ENCODE data around the gene ATP11C. TPM values are rescaled to one million over a fixed set of nuclear protein-coding genes. Genes with fewer than 3 reads are reported as not detected.

ATP11C gene
- total RNA-seq, 1 donor from 2014 or later, result 47.2 TPM

- Mint-ChIP-seq H3K36me3 (ENCODE audit: unreplicated experiment) (no peaks in the 10 kb centered on the region), H3K9me3 (ENCODE audit: unreplicated experiment) (no peaks in the 10 kb centered on the region), H3K27ac (ENCODE audit: unreplicated experiment) (no peak overlapping the region), H3K4me3 (ENCODE audit: unreplicated experiment) (no peak overlapping the region), H3K27me3 (ENCODE audit: unreplicated experiment) (no peaks in the 10 kb centered on the region), H3K4me1 (ENCODE audit: low read depth, unreplicated experiment) (peaks cover 14% of the 10 kb centered on the region)
- TF ChIP-seq, protein P1, sequence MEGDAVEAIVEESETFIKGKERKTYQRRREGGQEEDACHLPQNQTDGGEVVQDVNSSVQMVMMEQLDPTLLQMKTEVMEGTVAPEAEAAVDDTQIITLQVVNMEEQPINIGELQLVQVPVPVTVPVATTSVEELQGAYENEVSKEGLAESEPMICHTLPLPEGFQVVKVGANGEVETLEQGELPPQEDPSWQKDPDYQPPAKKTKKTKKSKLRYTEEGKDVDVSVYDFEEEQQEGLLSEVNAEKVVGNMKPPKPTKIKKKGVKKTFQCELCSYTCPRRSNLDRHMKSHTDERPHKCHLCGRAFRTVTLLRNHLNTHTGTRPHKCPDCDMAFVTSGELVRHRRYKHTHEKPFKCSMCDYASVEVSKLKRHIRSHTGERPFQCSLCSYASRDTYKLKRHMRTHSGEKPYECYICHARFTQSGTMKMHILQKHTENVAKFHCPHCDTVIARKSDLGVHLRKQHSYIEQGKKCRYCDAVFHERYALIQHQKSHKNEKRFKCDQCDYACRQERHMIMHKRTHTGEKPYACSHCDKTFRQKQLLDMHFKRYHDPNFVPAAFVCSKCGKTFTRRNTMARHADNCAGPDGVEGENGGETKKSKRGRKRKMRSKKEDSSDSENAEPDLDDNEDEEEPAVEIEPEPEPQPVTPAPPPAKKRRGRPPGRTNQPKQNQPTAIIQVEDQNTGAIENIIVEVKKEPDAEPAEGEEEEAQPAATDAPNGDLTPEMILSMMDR (IDR thresholded peaks at IDR 0.05; ENCODE audit: partially characterized antibody, unreplicated experiment), result no peak
- no peak for DNase-seq
Measured at GRCh38 chrX:139832718-139833309, 100.0 kb downstream of the ATP11C start.

DNA sequence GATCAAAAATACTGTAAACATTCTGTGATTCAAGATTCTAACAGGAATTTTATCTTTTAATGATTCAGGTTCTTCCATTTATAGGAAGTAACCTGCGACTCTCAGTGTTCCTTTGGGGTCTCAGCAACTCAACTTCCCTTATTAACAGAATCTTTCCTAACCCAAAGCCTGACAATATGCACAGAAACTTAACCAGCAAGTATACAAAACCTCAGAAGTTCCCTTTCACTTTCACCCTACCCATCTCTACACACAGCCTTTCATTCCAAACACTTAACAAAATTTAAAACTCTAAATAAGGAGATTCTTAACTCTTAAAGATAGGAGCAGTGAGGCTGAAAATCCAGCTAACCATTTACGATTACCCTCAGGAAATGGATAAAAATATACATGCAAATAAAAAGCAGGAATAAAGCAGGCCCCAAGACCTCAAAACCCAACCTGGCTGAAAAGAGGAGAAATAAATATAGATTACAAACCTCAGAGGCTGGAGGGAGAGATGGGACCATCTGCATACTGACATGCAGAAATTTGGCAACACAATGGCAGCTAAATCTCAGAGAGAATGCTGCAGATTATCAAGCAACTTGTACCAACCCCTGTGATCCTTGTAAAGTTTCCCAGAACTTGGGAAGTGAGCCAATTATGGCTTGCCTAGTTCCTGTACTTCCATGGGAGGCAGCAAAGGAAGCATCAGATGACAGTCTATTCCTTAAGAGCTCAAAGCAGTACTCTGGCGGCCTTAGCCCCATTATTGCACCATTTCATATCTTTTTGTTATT, 101.0 kb downstream of the ATP11C start:
- no peak for DNase-seq
- Mint-ChIP-seq H3K27me3 (ENCODE audit: unreplicated experiment) (no peaks in the 10 kb centered on the region), H3K27ac (ENCODE audit: unreplicated experiment) (no peak overlapping the region), H3K4me3 (ENCODE audit: unreplicated experiment) (no peak overlapping the region), H3K4me1 (ENCODE audit: low read depth, unreplicated experiment) (peaks cover 16% of the 10 kb centered on the region), H3K9me3 (ENCODE audit: unreplicated experiment) (no peaks in the 10 kb centered on the region), H3K36me3 (ENCODE audit: unreplicated experiment) (no peaks in the 10 kb centered on the region)
- TF ChIP-seq, protein P1 (IDR thresholded peaks at IDR 0.05; ENCODE audit: partially characterized antibody, unreplicated experiment), result no peak

- Mint-ChIP-seq H3K4me1 (ENCODE audit: low read depth, unreplicated experiment) (peaks cover 16% of the 10 kb centered on the region), H3K27me3 (ENCODE audit: unreplicated experiment) (no peaks in the 10 kb centered on the region), H3K4me3 (ENCODE audit: unreplicated experiment) (no peak overlapping the region), H3K36me3 (ENCODE audit: unreplicated experiment) (no peaks in the 10 kb centered on the region), H3K27ac (ENCODE audit: unreplicated experiment) (no peak overlapping the region), H3K9me3 (ENCODE audit: unreplicated experiment) (no peaks in the 10 kb centered on the region)
- DNase-seq, result no peak
- TF ChIP-seq, protein P1 (IDR thresholded peaks at IDR 0.05; ENCODE audit: partially characterized antibody, unreplicated experiment), result no peak
Measured at GRCh38 chrX:139831017-139831416, 101.8 kb downstream of the ATP11C start.

DNA sequence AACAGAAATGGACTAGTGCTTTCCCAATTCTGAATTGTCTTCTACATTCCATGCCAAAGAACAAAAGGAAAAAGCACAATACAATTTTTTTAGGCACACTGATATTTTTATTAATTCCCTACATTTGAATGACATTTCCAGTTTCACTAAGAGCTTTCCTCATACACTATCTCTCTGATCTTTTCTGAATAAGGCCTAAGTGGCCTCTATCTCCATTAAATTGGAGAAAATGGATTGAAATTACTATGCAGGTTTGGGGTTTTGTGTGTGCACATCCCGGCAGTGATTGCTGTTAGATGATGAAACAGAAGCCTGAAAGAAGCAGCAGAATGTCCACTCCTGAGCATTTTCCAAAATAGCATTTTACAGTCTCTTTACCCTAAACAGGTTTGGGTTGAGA, 104.0 kb downstream of the ATP11C start:
- no peaks in the 10 kb centered on the region for H3K9me3 Mint-ChIP-seq (ENCODE audit: unreplicated experiment)
- H3K27me3 Mint-ChIP-seq (ENCODE audit: unreplicated experiment), result no peaks in the 10 kb centered on the region
- no peak overlapping the region for H3K4me3 Mint-ChIP-seq (ENCODE audit: unreplicated experiment)
- no peak overlapping the region for H3K27ac Mint-ChIP-seq (ENCODE audit: unreplicated experiment)
- TF ChIP-seq, protein P1 (IDR thresholded peaks at IDR 0.05; ENCODE audit: partially characterized antibody, unreplicated experiment), result no peak
- no peaks in the 10 kb centered on the region for H3K36me3 Mint-ChIP-seq (ENCODE audit: unreplicated experiment)
- peaks cover 15% of the 10 kb centered on the region for H3K4me1 Mint-ChIP-seq (ENCODE audit: low read depth, unreplicated experiment)
- no peak for DNase-seq

GRCh38 chrX:139828033-139828432, 104.8 kb downstream of the ATP11C start:
- Mint-ChIP-seq H3K9me3 (ENCODE audit: unreplicated experiment) (no peaks in the 10 kb centered on the region), H3K27me3 (ENCODE audit: unreplicated experiment) (no peaks in the 10 kb centered on the region), H3K36me3 (ENCODE audit: unreplicated experiment) (no peaks in the 10 kb centered on the region), H3K4me1 (ENCODE audit: low read depth, unreplicated experiment) (peaks cover 15% of the 10 kb centered on the region), H3K4me3 (ENCODE audit: unreplicated experiment) (no peak overlapping the region), H3K27ac (ENCODE audit: unreplicated experiment) (no peak overlapping the region)
- no peak for DNase-seq
- TF ChIP-seq, protein P1 (IDR thresholded peaks at IDR 0.05; ENCODE audit: partially characterized antibody, unreplicated experiment), result no peak
